Fibroblast of lung (primary cell): Measurements from ENCODE around the gene EBI3. TPM values are rescaled to one million over a fixed set of nuclear protein-coding genes. Genes with fewer than 3 reads are reported as not detected.
"Not testable (repeated sequence)": the region's sequence is repeated elsewhere in the genome, so short reads cannot be mapped to it uniquely, and the experiment has no call there.

ENCODE experiments used
- DNase-seq, 2 donors: peaks; one replicate each; pipeline versions ENCODE4 v3.0.0 to v3.0.0-alpha.2; 2010; ENCODE audit warnings: low read depth in 2 of 2
- H2AFZ ChIP-seq: 2 replicates; pipeline ENCODE4 v1.5.1; 2012; ENCODE audit warnings: low read length, control low read depth, inconsistent platforms
- H3K27ac ChIP-seq: 2 replicates; pipeline ENCODE4 v1.5.1; 2011; ENCODE audit warnings: low read length, control low read depth; ENCODE audit not compliant: insufficient read depth
- H3K27me3 ChIP-seq: 2 replicates; pipeline ENCODE4 v1.5.1; 2011; ENCODE audit warnings: mild to moderate bottlenecking, low read length; ENCODE audit not compliant: control insufficient read depth, insufficient read depth
- H3K36me3 ChIP-seq: 2 replicates; pipeline ENCODE4 v1.5.1; 2011; ENCODE audit warnings: low read length; ENCODE audit not compliant: control insufficient read depth, insufficient read depth
- H3K4me1 ChIP-seq: 2 replicates; pipeline ENCODE4 v1.5.1; 2011; ENCODE audit warnings: low read length; ENCODE audit not compliant: control insufficient read depth, insufficient read depth; ENCODE audit errors: extremely low read depth
- H3K4me2 ChIP-seq: 2 replicates; pipeline ENCODE4 v1.5.1; 2011; ENCODE audit warnings: low read length, control low read depth; ENCODE audit not compliant: insufficient read depth; ENCODE audit errors: extremely low read depth
- H3K4me3 ChIP-seq, 4 experiments: fragments of 200-600 bp in 1 of 4; sonication (generic) in 1 of 4; replicated peaks in 1 of 4; 2 replicates each; pipeline ENCODE4 v1.5.1; 2011 to 2016; ENCODE audit warnings: low read length in 4 of 4, low read depth in 3 of 4, mild to moderate bottlenecking in 3 of 4, control low read depth in 2 of 4, inconsistent platforms in 1 of 4, mixed read lengths in 1 of 4; ENCODE audit not compliant: insufficient read depth in 1 of 4; ENCODE audit errors: control extremely low read depth in 1 of 4
- H3K79me2 ChIP-seq: 2 replicates; pipeline ENCODE4 v1.5.1; 2012; ENCODE audit warnings: mild to moderate bottlenecking, low read length, inconsistent platforms; ENCODE audit not compliant: control insufficient read depth, insufficient read depth
- H3K9ac ChIP-seq: 2 replicates; pipeline ENCODE4 v1.5.1; 2011; ENCODE audit warnings: mild to moderate bottlenecking, low read length, control low read depth; ENCODE audit not compliant: insufficient read depth
- H3K9me3 ChIP-seq: 2 replicates; pipeline ENCODE4 v1.5.1; 2012; ENCODE audit warnings: low read depth, low read length; ENCODE audit not compliant: control insufficient read depth, insufficient read depth
- H4K20me1 ChIP-seq: 2 replicates; pipeline ENCODE4 v1.5.1; 2011; ENCODE audit warnings: low read length; ENCODE audit not compliant: control insufficient read depth, insufficient read depth; ENCODE audit errors: extremely low read depth
- CTCF ChIP-seq, 2 donors: IDR thresholded peaks in 1 of 2; conservative IDR thresholded peaks in 1 of 2; 1 replicate in 1 of 2; 2 replicates in 1 of 2; pipeline ENCODE4 v1.5.1; 2011 to 2012; ENCODE audit warnings: low read length in 2 of 2, control low read depth in 1 of 2, inconsistent platforms in 1 of 2, low read depth in 1 of 2, mild to moderate bottlenecking in 1 of 2
- EZH2 ChIP-seq: IDR thresholded peaks from 2 replicates; pipeline ENCODE4 v1.5.1; 2012; ENCODE audit warnings: low read length, control low read depth, mild to moderate bottlenecking; ENCODE audit errors: missing control alignments
- polyA plus RNA-seq, 2 donors: library from polyadenylated mRNA; depleted of rRNA in 1 of 2; stranded (reverse) in 1 of 2; unstranded in 1 of 2; fragments of >200 nt; gene quantifications; 2 replicates each; pipeline ENCODE4 v1.2.1, GENCODE V29; 2011 to 2012; ENCODE audit warnings: missing spikeins in 1 of 2
- total RNA-seq: library from RNA; depleted of rRNA; stranded (reverse); fragments of >200 nt; gene quantifications from 2 replicates; pipeline ENCODE4 v1.2.1, GENCODE V29; 2014

Gene EBI3
- total and polyA plus RNA-seq, 2 donors (not counting 1 experiment from before 2014, with no cell fraction given): 0.14 TPM; not detected in 1

GRCh38 chr19:4217429-4218264, 11.7 kb upstream of the EBI3 start:
- no peak overlapping the region for H2AFZ ChIP-seq
- H3K9ac ChIP-seq: no peak overlapping the region
- H3K4me3 ChIP-seq: no peak overlapping the region
- no peak for DNase-seq
- H3K27ac ChIP-seq: no peak overlapping the region
- TF ChIP-seq CTCF (conservative IDR thresholded peaks at IDR 0.05 in 1 of 2, IDR thresholded peaks at IDR 0.05 in 1 of 2; ENCODE audit: low read depth in 1 of 2, low read length in 2 of 2) (no peak), EZH2 (no peak)
- no peaks in the 10 kb centered on the region for H3K4me1 ChIP-seq
- H3K36me3 ChIP-seq: no peaks in the 10 kb centered on the region
- H3K27me3 ChIP-seq: no peaks in the 10 kb centered on the region
- H4K20me1 ChIP-seq: no peaks in the 10 kb centered on the region
- H3K79me2 ChIP-seq: no peaks in the 10 kb centered on the region
- H3K9me3 ChIP-seq: no peaks in the 10 kb centered on the region
- no peak overlapping the region for H3K4me2 ChIP-seq

GRCh38 chr19:4218523-4218922, 10.8 kb upstream of the EBI3 start:
- not testable (repeated sequence) for DNase-seq, H3K36me3 ChIP-seq, H3K9ac ChIP-seq, H3K4me2 ChIP-seq, H3K27ac ChIP-seq, H3K9me3 ChIP-seq, H3K27me3 ChIP-seq, H3K79me2 ChIP-seq, H4K20me1 ChIP-seq, H3K4me1 ChIP-seq, H2AFZ ChIP-seq, H3K4me3 ChIP-seq

GRCh38 chr19:4220188-4220587, 9.1 kb upstream of the EBI3 start:
- no peak overlapping the region for H3K9ac ChIP-seq
- no peaks in the 10 kb centered on the region for H3K79me2 ChIP-seq

More at GRCh38 chr19:4220188-4220587, 9.1 kb upstream of the EBI3 start:
- Histone ChIP-seq H3K9me3 (no peaks in the 10 kb centered on the region), H3K27ac (no peak overlapping the region), H3K36me3 (no peaks in the 10 kb centered on the region), H3K4me1 (no peaks in the 10 kb centered on the region), H3K4me2 (no peak overlapping the region), H3K27me3 (no peaks in the 10 kb centered on the region), H3K4me3 (no peak overlapping the region), H4K20me1 (no peaks in the 10 kb centered on the region), H2AFZ (no peak overlapping the region)
- no peak for DNase-seq
- no peak for TF ChIP-seq EZH2
- TF ChIP-seq CTCF (conservative IDR thresholded peaks at IDR 0.05 in 1 of 2, IDR thresholded peaks at IDR 0.05 in 1 of 2; ENCODE audit: low read depth in 1 of 2, low read length in 2 of 2): no peak
